Right lobe of liver (tissue), 6 donors: ENCODE data around the gene ITPKC. TPM values are rescaled to one million over a fixed set of nuclear protein-coding genes. Genes with fewer than 3 reads are reported as not detected.
A peak's percentile ranks its signal among the peaks of the same experiment; 100 is the strongest.

Source experiments
- ATAC-seq, 4 donors: fragments of 200-7000 bp; cut with Tn5 transposase; one replicate each; pipeline ENCODE4 v1.9.1; 2020; ENCODE audit warnings: mild to moderate bottlenecking in 4 of 4, moderate library complexity in 4 of 4
- DNase-seq, 3 donors: peaks; one replicate each; pipeline ENCODE4 v3.0.0-alpha.2; 2020
- H3K27ac ChIP-seq, 3 donors: fragments of 200-600 bp; one replicate each; pipeline ENCODE4 v1.8.0; 2022
- H3K27me3 ChIP-seq, 2 donors: fragments of 200-600 bp; one replicate each; pipeline ENCODE4 v1.8.0; 2022
- H3K36me3 ChIP-seq, 4 donors: fragments of 200-600 bp; sonication (generic) in 1 of 4; one replicate each; pipeline versions ENCODE4 v1.5.1 to v1.8.0; 2017 to 2022; ENCODE audit warnings: control low read depth in 1 of 4
- H3K4me1 ChIP-seq, 4 donors: fragments of 200-600 bp; sonication (generic) in 1 of 4; one replicate each; pipeline versions ENCODE4 v1.5.1 to v1.8.0; 2017 to 2022; ENCODE audit warnings: control low read depth in 1 of 4
- H3K4me3 ChIP-seq, 3 donors: fragments of 200-600 bp; one replicate each; pipeline ENCODE4 v1.8.0; 2022
- H3K9me3 ChIP-seq, 4 donors: fragments of 200-600 bp; sonication (generic) in 1 of 4; one replicate each; pipeline versions ENCODE4 v1.5.1 to v1.8.0; 2017 to 2022; ENCODE audit warnings: control low read depth in 1 of 4
- POLR2A ChIP-seq: fragments of 450-650 bp; IDR thresholded peaks from one replicate; pipeline ENCODE4 v1.6.1; 2017; ENCODE audit warnings: antibody characterized with exemption, mild to moderate bottlenecking
- WGBS: methylation state at CpG from one replicate; pipeline ENCODE4 v1.1.6; 2018; ENCODE audit warnings: low coverage, low lambda C conversion rate; ENCODE audit not compliant: insufficient coverage; ENCODE audit errors: missing lambda C conversion rate; 5-methylcytosine and 5-hydroxymethylcytosine counted together
- intact Hi-C, 2 donors: fragments of 100-400 bp; cut with DNase I; formaldehyde crosslinking; loops; one replicate each; pipeline versions ENCODE4 v1.11.2 to v1.14.1; 2022
- total RNA-seq, 6 experiments: library from RNA; depleted of rRNA in 2 of 6; stranded (reverse); fragments of >200 nt in 2 of 6; fragmentation: NEBNext Ultra II Directional in 3 of 6; extraction: Animal tissue kit (Norgen Biotek cat#: 25700) in 3 of 6; gene quantifications; one replicate each; pipeline versions ENCODE4 v1.1.0 to v1.2.4, GENCODE V29; 2016 to 2023
- TF ChIP-seq, protein P1 (sequence below), 4 donors: fragments of 200-600 bp in 3 of 4; fragments of 450-650 bp in 1 of 4; IDR thresholded peaks; one replicate each; pipeline versions ENCODE4 v1.5.1 to v1.8.0; 2016 to 2022; ENCODE audit warnings: antibody characterized with exemption in 4 of 4, mild to moderate bottlenecking in 2 of 4
- donor health status: DM: no; HTN: yes; CAD: no.
- donor health status: DM: no; HTN: no; CAD: no.
- donor health status: DM: no; HTN: no; CAD: no.
- donor health status: DM: no; HTN: yes; CAD: no.
- donor health status: DM: no; HTN: yes; CAD: no.

ITPKC gene
- total RNA-seq, 6 experiments from 2014 or later: 6.8 to 19.7 (median 11.1) TPM

GRCh38 chr19:40739030-40739839, 22.3 kb downstream of the ITPKC start:
- Histone ChIP-seq H3K27me3 (no peaks in the 10 kb centered on the region), H3K4me3 (no peak overlapping the region), H3K9me3 (no peaks in the 10 kb centered on the region), H3K4me1 (peaks cover 0 to 15% (median 0%) of the 10 kb centered on the region in 4 donors), H3K36me3 (peaks cover 4 to 40% (median 13%) of the 10 kb centered on the region in 4 donors), H3K27ac (no peak overlapping the region)
- no peak for ATAC-seq
- WGBS: 83% methylated on average over 5 of the region's 22 CpGs
- DNase-seq: no peak
- TF ChIP-seq, protein P1, sequence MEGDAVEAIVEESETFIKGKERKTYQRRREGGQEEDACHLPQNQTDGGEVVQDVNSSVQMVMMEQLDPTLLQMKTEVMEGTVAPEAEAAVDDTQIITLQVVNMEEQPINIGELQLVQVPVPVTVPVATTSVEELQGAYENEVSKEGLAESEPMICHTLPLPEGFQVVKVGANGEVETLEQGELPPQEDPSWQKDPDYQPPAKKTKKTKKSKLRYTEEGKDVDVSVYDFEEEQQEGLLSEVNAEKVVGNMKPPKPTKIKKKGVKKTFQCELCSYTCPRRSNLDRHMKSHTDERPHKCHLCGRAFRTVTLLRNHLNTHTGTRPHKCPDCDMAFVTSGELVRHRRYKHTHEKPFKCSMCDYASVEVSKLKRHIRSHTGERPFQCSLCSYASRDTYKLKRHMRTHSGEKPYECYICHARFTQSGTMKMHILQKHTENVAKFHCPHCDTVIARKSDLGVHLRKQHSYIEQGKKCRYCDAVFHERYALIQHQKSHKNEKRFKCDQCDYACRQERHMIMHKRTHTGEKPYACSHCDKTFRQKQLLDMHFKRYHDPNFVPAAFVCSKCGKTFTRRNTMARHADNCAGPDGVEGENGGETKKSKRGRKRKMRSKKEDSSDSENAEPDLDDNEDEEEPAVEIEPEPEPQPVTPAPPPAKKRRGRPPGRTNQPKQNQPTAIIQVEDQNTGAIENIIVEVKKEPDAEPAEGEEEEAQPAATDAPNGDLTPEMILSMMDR (IDR thresholded peaks at IDR 0.05): no peak
- TF ChIP-seq POLR2A: no peak
- intact Hi-C loops: no loop called here

- Histone ChIP-seq H3K4me3 (no peak overlapping the region), H3K27ac (no peak overlapping the region), H3K4me1 (peaks cover 0 to 15% (median 0%) of the 10 kb centered on the region in 4 donors), H3K36me3 (peaks cover 1 to 31% (median 10%) of the 10 kb centered on the region in 4 donors), H3K9me3 (no peaks in the 10 kb centered on the region), H3K27me3 (no peaks in the 10 kb centered on the region)
- intact Hi-C loops: no loop called here
- WGBS: 58% methylated on average over 3 of the region's 16 CpGs
- no peak for TF ChIP-seq POLR2A
- TF ChIP-seq, protein P1 (IDR thresholded peaks at IDR 0.05): no peak
- ATAC-seq: peak in 2 of 4 donors; percentile 5 to 6
- DNase-seq: no peak
Measured at GRCh38 chr19:40739871-40740703, 23.2 kb downstream of the ITPKC start.

DNA sequence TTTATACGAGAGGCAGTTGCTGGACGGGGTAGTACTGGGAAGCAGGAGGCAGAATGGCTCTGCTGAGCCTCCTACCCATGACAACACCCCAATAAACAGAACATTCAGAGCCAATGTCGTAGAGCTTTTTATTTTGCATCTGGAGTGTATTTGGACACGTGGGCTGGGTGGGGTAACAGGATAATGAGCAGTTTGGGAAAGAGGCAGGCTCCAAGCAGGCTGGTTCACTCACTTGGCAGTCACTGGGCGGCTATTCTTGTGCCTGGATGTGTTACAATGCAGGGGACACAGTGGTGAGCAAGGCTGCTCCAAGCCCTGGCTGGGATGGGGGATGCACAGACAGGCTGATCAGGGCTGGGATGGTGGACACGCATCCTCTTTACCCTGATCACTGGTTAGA, 23.8 kb downstream of the ITPKC start:
- TF ChIP-seq, protein P1 (IDR thresholded peaks at IDR 0.05): no peak
- no peak for TF ChIP-seq POLR2A
- Histone ChIP-seq H3K27me3 (no peaks in the 10 kb centered on the region), H3K36me3 (peaks cover 0 to 25% (median 7%) of the 10 kb centered on the region in 4 donors), H3K27ac (no peak overlapping the region), H3K4me1 (peaks cover 0 to 11% (median 0%) of the 10 kb centered on the region in 4 donors), H3K9me3 (no peaks in the 10 kb centered on the region), H3K4me3 (no peak overlapping the region)
- 60% methylated on average over 4 of the region's 6 CpGs for WGBS
- no peak for ATAC-seq
- no peak for DNase-seq
- intact Hi-C loops: no loop called here

GRCh38 chr19:40741527-40742390, 24.8 kb downstream of the ITPKC start:
- 85% methylated on average over 4 of the region's 10 CpGs for WGBS
- Histone ChIP-seq H3K9me3 (no peaks in the 10 kb centered on the region), H3K4me1 (peaks cover 0 to 7% (median 0%) of the 10 kb centered on the region in 4 donors), H3K36me3 (peaks cover 0 to 24% (median 5%) of the 10 kb centered on the region in 4 donors), H3K4me3 (no peak overlapping the region), H3K27ac (no peak overlapping the region), H3K27me3 (no peaks in the 10 kb centered on the region)
- intact Hi-C loops: no loop called here
- DNase-seq (no peak), ATAC-seq (peak in 2 of 4 donors; percentile 2 to 3)
- TF ChIP-seq POLR2A: no peak
- TF ChIP-seq, protein P1 (IDR thresholded peaks at IDR 0.05): no peak
